Neuronal stem cell (in vitro differentiated cells): ENCODE results near the gene SDC4.

ENCODE experiments used
- DNase-seq: peaks from one replicate; pipeline ENCODE4 v3.0.0-alpha.2; 2013; ENCODE audit warnings: low spot score
- H2AFZ ChIP-seq: one replicate; pipeline ENCODE4 v1.6.1; 2013; ENCODE audit warnings: mild to moderate bottlenecking, low read length, inconsistent platforms
- H2AK5ac ChIP-seq: 2 replicates; pipeline ENCODE4 v1.6.1; 2013; ENCODE audit warnings: low read depth, mild to moderate bottlenecking, inconsistent platforms, low read length, moderate library complexity, mixed read lengths
- H2BK120ac ChIP-seq: 2 replicates; pipeline ENCODE4 v1.6.1; 2013; ENCODE audit warnings: low read depth, mild to moderate bottlenecking, inconsistent platforms, low read length, moderate library complexity, mixed read lengths
- H2BK12ac ChIP-seq: one replicate; pipeline ENCODE4 v1.6.1; 2013; ENCODE audit warnings: low read length, inconsistent platforms
- H2BK15ac ChIP-seq: 2 replicates; pipeline ENCODE4 v1.6.1; 2013; ENCODE audit warnings: mild to moderate bottlenecking, low read length, inconsistent platforms, mixed read lengths
- H2BK5ac ChIP-seq: one replicate; pipeline ENCODE4 v1.6.1; 2013; ENCODE audit warnings: inconsistent platforms, mild to moderate bottlenecking, low read length, moderate library complexity
- H3K14ac ChIP-seq: one replicate; pipeline ENCODE4 v1.6.1; 2013; ENCODE audit warnings: low read length, inconsistent platforms
- H3K18ac ChIP-seq: 2 replicates; pipeline ENCODE4 v1.6.1; 2013; ENCODE audit warnings: low read length, inconsistent platforms
- H3K23ac ChIP-seq: 2 replicates; pipeline ENCODE4 v1.6.1; 2013; ENCODE audit warnings: low read depth, mild to moderate bottlenecking, mixed read lengths, low read length, inconsistent platforms; ENCODE audit not compliant: poor library complexity
- H3K27ac ChIP-seq: replicated peaks from 3 replicates; pipeline ENCODE4 v1.5.1; 2013; ENCODE audit warnings: low read length, inconsistent platforms
- H3K27me3 ChIP-seq, 3 experiments: 2 replicates each; pipeline ENCODE4 v1.6.1; 2013; ENCODE audit warnings: low read length in 3 of 3, mild to moderate bottlenecking in 2 of 3, inconsistent platforms in 1 of 3, low read depth in 1 of 3, mixed read lengths in 1 of 3, moderate library complexity in 1 of 3; ENCODE audit not compliant: control insufficient read depth in 3 of 3, insufficient read depth in 3 of 3
- H3K36me3 ChIP-seq, 2 donors: replicated peaks in 1 of 2; 2 replicates each; pipeline ENCODE4 v1.6.1; 2013; ENCODE audit warnings: low read length in 2 of 2; ENCODE audit not compliant: control insufficient read depth in 2 of 2, insufficient read depth in 2 of 2
- H3K4ac ChIP-seq: 2 replicates; pipeline ENCODE4 v1.6.1; 2013; ENCODE audit warnings: inconsistent platforms, mild to moderate bottlenecking, low read length, moderate library complexity
- H3K4me1 ChIP-seq, 2 donors: 1 replicate in 1 of 2; 2 replicates in 1 of 2; pipeline ENCODE4 v1.6.1; 2013; ENCODE audit warnings: low read length in 2 of 2, low read depth in 1 of 2; ENCODE audit not compliant: control insufficient read depth in 2 of 2, insufficient read depth in 1 of 2
- H3K4me2 ChIP-seq: one replicate; pipeline ENCODE4 v1.6.1; 2013; ENCODE audit warnings: mild to moderate bottlenecking, low read length, inconsistent platforms; ENCODE audit not compliant: insufficient read depth, poor library complexity, severe bottlenecking
- H3K4me3 ChIP-seq, 2 donors: 2 replicates each; pipeline ENCODE4 v1.5.1; 2013; ENCODE audit warnings: low read length in 2 of 2, mild to moderate bottlenecking in 2 of 2, inconsistent platforms in 1 of 2, moderate library complexity in 1 of 2
- H3K79me1 ChIP-seq: one replicate; pipeline ENCODE4 v1.6.1; 2013; ENCODE audit warnings: low read depth, mild to moderate bottlenecking, inconsistent platforms, low read length, moderate library complexity
- H3K9ac ChIP-seq: one replicate; pipeline ENCODE4 v1.6.1; 2013; ENCODE audit warnings: mild to moderate bottlenecking, low read depth, low read length, inconsistent platforms; ENCODE audit not compliant: poor library complexity
- H3K9me3 ChIP-seq, 2 donors: replicated peaks in 1 of 2; 2 replicates each; pipeline versions ENCODE3 to v1.6.1; 2013; ENCODE audit warnings: low read length in 2 of 2, mild to moderate bottlenecking in 2 of 2, inconsistent platforms in 1 of 2, low read depth in 1 of 2, mixed read lengths in 1 of 2, moderate library complexity in 1 of 2; ENCODE audit not compliant: control insufficient read depth in 2 of 2, insufficient read depth in 1 of 2
- H4K8ac ChIP-seq: one replicate; pipeline ENCODE4 v1.6.1; 2013; ENCODE audit warnings: low read depth, mild to moderate bottlenecking, inconsistent platforms, low read length, moderate library complexity
- H4K91ac ChIP-seq: one replicate; pipeline ENCODE4 v1.6.1; 2013; ENCODE audit warnings: low read length, low read depth, mild to moderate bottlenecking, inconsistent platforms; ENCODE audit not compliant: poor library complexity
- WGBS, 2 donors: extraction: QIAGEN DNeasy Blood & Tissue Kit; methylation state at CpG; one replicate each; pipeline ENCODE4 v1.1.7; 2013; ENCODE audit warnings: missing lambda C conversion rate in 2 of 2, mixed read lengths in 1 of 2; ENCODE audit not compliant: insufficient read length in 2 of 2, insufficient replicate concordance in 1 of 2; ENCODE audit errors: extremely low coverage in 2 of 2; 5-methylcytosine and 5-hydroxymethylcytosine counted together

Gene SDC4

GRCh38 chr20:45355209-45356084, 7.2 kb upstream of the SDC4 start:
- Histone ChIP-seq H2AK5ac (no peak overlapping the region), H2AFZ (no peak overlapping the region), H3K79me1 (no peaks in the 10 kb centered on the region), H3K4ac (no peak overlapping the region), H3K4me1 (peaks cover 0 to 3% of the 10 kb centered on the region in 2 donors), H3K14ac (no peak overlapping the region), H3K36me3 (no peaks in the 10 kb centered on the region), H2BK5ac (no peak overlapping the region), H3K27ac (no peak overlapping the region), H4K91ac (no peak overlapping the region), H2BK12ac (no peak overlapping the region), H2BK120ac (no peak overlapping the region), H3K23ac (no peak overlapping the region), H3K18ac (no peak overlapping the region), H3K9ac (no peak overlapping the region), H2BK15ac (no peak overlapping the region), H3K9me3 (no peaks in the 10 kb centered on the region), H3K4me2 (no peak overlapping the region), H4K8ac (no peak overlapping the region), H3K4me3 (no peak overlapping the region), H3K27me3 (peaks cover 0 to 3% (median 0%) of the 10 kb centered on the region in 3 experiments)
- WGBS, 2 donors = no CpG with 5 or more reads among the region's 5 CpGs
- no peak for DNase-seq

GRCh38 chr20:45354423-45355208, 6.4 kb upstream of the SDC4 start:
- H2BK120ac ChIP-seq = no peak overlapping the region
- no peak overlapping the region for H2BK5ac ChIP-seq
- H3K27ac ChIP-seq = no peak overlapping the region
- no peak overlapping the region for H2AK5ac ChIP-seq
- no peak overlapping the region for H4K8ac ChIP-seq
- no peak overlapping the region for H3K18ac ChIP-seq
- no peak overlapping the region for H2AFZ ChIP-seq
- no peak overlapping the region for H3K4ac ChIP-seq
- H3K9ac ChIP-seq = no peak overlapping the region
- no peaks in the 10 kb centered on the region for H3K4me1 ChIP-seq
- no peak overlapping the region for H4K91ac ChIP-seq
- no peak overlapping the region for H3K14ac ChIP-seq
- no peak overlapping the region for H3K4me3 ChIP-seq
- no peak overlapping the region for H2BK15ac ChIP-seq
- no peaks in the 10 kb centered on the region for H3K79me1 ChIP-seq
- no peak overlapping the region for H3K4me2 ChIP-seq
- no peak overlapping the region for H3K23ac ChIP-seq
- DNase-seq = no peak
- H3K36me3 ChIP-seq = no peaks in the 10 kb centered on the region
- H3K9me3 ChIP-seq = no peaks in the 10 kb centered on the region
- WGBS, 2 donors = 100% methylated on average over 2 of the region's 9 CpGs; no CpG with 5 or more reads in 1 of the 2 donors
- H3K27me3 ChIP-seq = peaks cover 0 to 8% (median 0%) of the 10 kb centered on the region in 3 experiments
- H2BK12ac ChIP-seq = no peak overlapping the region

GRCh38 chr20:45353746-45354145, 5.5 kb upstream of the SDC4 start:
- Histone ChIP-seq H3K18ac (no peak overlapping the region), H3K4me2 (no peak overlapping the region), H2BK120ac (no peak overlapping the region), H3K4me3 (no peak overlapping the region), H2AK5ac (no peak overlapping the region), H4K91ac (no peak overlapping the region), H3K9me3 (no peaks in the 10 kb centered on the region), H3K27me3 (peaks cover 0 to 8% (median 0%) of the 10 kb centered on the region in 3 experiments), H2BK15ac (no peak overlapping the region), H3K9ac (no peak overlapping the region), H2BK5ac (no peak overlapping the region), H3K79me1 (no peaks in the 10 kb centered on the region), H3K23ac (no peak overlapping the region), H4K8ac (no peak overlapping the region), H3K4me1 (no peaks in the 10 kb centered on the region), H3K4ac (no peak overlapping the region), H2BK12ac (no peak overlapping the region), H3K36me3 (no peaks in the 10 kb centered on the region), H2AFZ (no peak overlapping the region), H3K27ac (no peak overlapping the region), H3K14ac (no peak overlapping the region)
- DNase-seq = no peak
- no CpG with 5 or more reads among the region's 1 CpG for WGBS, 2 donors

GRCh38 chr20:45352729-45353128, 4.5 kb upstream of the SDC4 start:
- Histone ChIP-seq H3K18ac (no peak overlapping the region), H4K8ac (no peak overlapping the region), H3K4ac (no peak overlapping the region), H2BK12ac (no peak overlapping the region), H3K14ac (no peak overlapping the region), H3K27me3 (peaks cover 0 to 12% (median 0%) of the 10 kb centered on the region in 3 experiments), H2AFZ (no peak overlapping the region), H3K4me3 (no peak overlapping the region), H3K9ac (no peak overlapping the region), H2BK120ac (no peak overlapping the region), H2BK15ac (no peak overlapping the region), H3K23ac (no peak overlapping the region), H3K4me2 (no peak overlapping the region), H3K27ac (no peak overlapping the region), H2AK5ac (no peak overlapping the region), H3K36me3 (no peaks in the 10 kb centered on the region), H4K91ac (no peak overlapping the region), H2BK5ac (no peak overlapping the region), H3K9me3 (no peaks in the 10 kb centered on the region), H3K4me1 (peaks cover under 1 to 2% of the 10 kb centered on the region in 2 donors), H3K79me1 (no peaks in the 10 kb centered on the region)
- no peak for DNase-seq
- no CpG with 5 or more reads among the region's 3 CpGs for WGBS, 2 donors
